ENCODE data around the gene TMEM204. TPM values are rescaled to one million over a fixed set of nuclear protein-coding genes. Genes with fewer than 3 reads are reported as not detected.

Gene TMEM204
- polyA plus RNA-seq, 2 of the 4 experiments (the other 2 are of a cell fraction), result not detected

- DNase-seq (ENCODE audit: low read depth in 1 of 2, low spot score in 1 of 2), result no peak
- no peak overlapping the region for H3K4me2 ChIP-seq
- no peak overlapping the region for H3K4me3 ChIP-seq
- ChIA-PET POLR2A (no interaction called here), CTCF (interaction anchor here (1.6 kb wide), 1 partner anchor 119 kb away, joined by 5 read pairs; no protein-coding TSS in a partner anchor)
- no peak for TF ChIP-seq ELK1 (IDR thresholded peaks at IDR 0.05; ENCODE audit: low read depth, low read length)
- TF ChIP-seq FOSL2 (IDR thresholded peaks at IDR 0.05), result no peak
- no peak for TF ChIP-seq FOSL2 (CRISPR knock-in tag; IDR thresholded peaks at IDR 0.05)
- TF ChIP-seq REST (IDR thresholded peaks at IDR 0.05), result no peak
- TF ChIP-seq TFCP2L1 (CRISPR knock-in tag; IDR thresholded peaks at IDR 0.05), result no peak
- TF ChIP-seq CBX2 (IDR thresholded peaks at IDR 0.05; ENCODE audit: borderline replicate concordance, low read depth), result no peak
- TF ChIP-seq EP300 (IDR thresholded peaks at IDR 0.05), result no peak
- TF ChIP-seq RNF2 (IDR thresholded peaks at IDR 0.05; ENCODE audit: borderline replicate concordance, low read depth), result no peak
- TF ChIP-seq KDM1A (IDR thresholded peaks at IDR 0.05; ENCODE audit: low read depth), result no peak
- no peak for TF ChIP-seq JUN (IDR thresholded peaks at IDR 0.05)
- no peak for TF ChIP-seq HDAC2 (IDR thresholded peaks at IDR 0.05)
- TF ChIP-seq BHLHE40 (IDR thresholded peaks at IDR 0.05; ENCODE audit: low read depth, low read length), result no peak
- TF ChIP-seq MYC (IDR thresholded peaks at IDR 0.05; ENCODE audit: borderline replicate concordance, low read length), result no peak
- TF ChIP-seq CBX8 (IDR thresholded peaks at IDR 0.05), result no peak
- TF ChIP-seq EHF (CRISPR knock-in tag; IDR thresholded peaks at IDR 0.05), result no peak
- TF ChIP-seq RARB (CRISPR knock-in tag; IDR thresholded peaks at IDR 0.05), result no peak
- no peak for TF ChIP-seq HOXB5 (CRISPR knock-in tag; IDR thresholded peaks at IDR 0.05)
- TF ChIP-seq CEBPB (IDR thresholded peaks at IDR 0.05), result no peak
- TF ChIP-seq JUNB (IDR thresholded peaks at IDR 0.05), result no peak
- no peak for TF ChIP-seq USF2 (IDR thresholded peaks at IDR 0.05)
- FAIRE-seq, result no peak
- ATAC-seq, result no peak
- 43% methylated on average over 5 of the region's 5 CpGs for WGBS (ENCODE audit: missing lambda C conversion rate)
- no peak overlapping the region for H3K27ac ChIP-seq
- H3K4me1 ChIP-seq, result no peaks in the 10 kb centered on the region
- no peaks in the 10 kb centered on the region for H3K9me3 ChIP-seq
Measured at GRCh38 chr16:1573301-1573700, 39.8 kb downstream of the TMEM204 start.

GRCh38 chr16:1575578-1575977 lies 42.1 kb downstream of the TMEM204 start:
- ChIA-PET CTCF (interaction anchor here (1.5 to 1.8 kb wide), 2 partner anchors 12 to 15 kb away, joined by 3 to 4 read pairs; no protein-coding TSS in a partner anchor), POLR2A (no interaction called here)
- Histone ChIP-seq H3K27ac (no peak overlapping the region), H3K4me2 (no peak overlapping the region), H3K4me3 (no peak overlapping the region), H3K4me1 (no peaks in the 10 kb centered on the region), H3K9me3 (no peaks in the 10 kb centered on the region)
- TF ChIP-seq FOSL2 (IDR thresholded peaks at IDR 0.05) (no peak), FOSL2 (CRISPR knock-in tag; IDR thresholded peaks at IDR 0.05) (no peak), MAZ (IDR thresholded peaks at IDR 0.05; ENCODE audit: borderline replicate concordance, low read depth, low read length) (no peak), KDM5A (IDR thresholded peaks at IDR 0.05) (no peak), PBX3 (IDR thresholded peaks at IDR 0.05) (no peak)
- ATAC-seq, result peak in 1 of 2 experiments; percentile 26; a peak in 1 of 6 replicates
- no peak for FAIRE-seq
- DNase-seq (ENCODE audit: low read depth in 1 of 2, low spot score in 1 of 2), result peak in 1 of 2 experiments; percentile 28
